IMR-90 (cell line): ENCODE measurements around the gene CD28. TPM values are rescaled to one million over a fixed set of nuclear protein-coding genes. Genes with fewer than 3 reads are reported as not detected.

Source experiments
- ATAC-seq: fragments of 200-7000 bp; cut with Tn5 transposase; 2 replicates; pipeline ENCODE4 v1.9.1; 2020; ENCODE audit warnings: low read depth, mild to moderate bottlenecking, moderate library complexity
- BruUV-seq: library from RNA; stranded (reverse); fragments of 400-500 nt; replicated peaks from 2 replicates; lab custom pipeline; 2021; lab: Mats Ljungman, UMichigan
- CTCF ChIA-PET: fragments of 300-600 bp; formaldehyde crosslinking; extraction: SDS; loops from one replicate; lab custom pipeline; 2021; ENCODE audit warnings: antibody characterized with exemption; lab: Yijun Ruan, JAX
- POLR2A ChIA-PET: fragments of 300-600 bp; sonication (Branson Sonifier 250); formaldehyde crosslinking; loops from one replicate; lab custom pipeline; 2022; ENCODE audit warnings: antibody characterized with exemption; ENCODE audit not compliant: unreplicated experiment; lab: Charles Lee
- DNase-seq: peaks from one replicate; pipeline ENCODE4 v3.0.0; 2013
- H2AFZ ChIP-seq: replicated peaks from 2 replicates; pipeline ENCODE3; 2013; ENCODE audit warnings: low read length, mild to moderate bottlenecking; ENCODE audit not compliant: poor library complexity
- H2AK5ac ChIP-seq: 2 replicates; pipeline ENCODE4 v1.6.1; 2013; ENCODE audit warnings: low read depth, low read length, inconsistent platforms
- H2AK9ac ChIP-seq: replicated peaks from 2 replicates; pipeline ENCODE3; 2013; ENCODE audit warnings: mild to moderate bottlenecking, low read depth, low read length, moderate library complexity; ENCODE audit not compliant: poor library complexity
- H2BK120ac ChIP-seq: 2 replicates; pipeline ENCODE4 v1.6.1; 2013; ENCODE audit warnings: low read depth, low read length, inconsistent platforms
- H2BK15ac ChIP-seq: 3 replicates; pipeline ENCODE4 v1.6.1; 2013; ENCODE audit warnings: low read depth, low read length, inconsistent platforms
- H2BK20ac ChIP-seq: 2 replicates; pipeline ENCODE4 v1.6.1; 2013; ENCODE audit warnings: low read depth, mild to moderate bottlenecking, inconsistent platforms, low read length, moderate library complexity
- H2BK5ac ChIP-seq: 2 replicates; pipeline ENCODE4 v1.6.1; 2013; ENCODE audit warnings: mild to moderate bottlenecking, low read depth, low read length, inconsistent platforms; ENCODE audit not compliant: poor library complexity, severe bottlenecking
- H3K14ac ChIP-seq: replicated peaks from 2 replicates; pipeline ENCODE4 v1.6.1; 2013; ENCODE audit warnings: low read depth, low read length, inconsistent platforms
- H3K18ac ChIP-seq: 2 replicates; pipeline ENCODE4 v1.6.1; 2013; ENCODE audit warnings: low read depth, low read length, control low read depth
- H3K23ac ChIP-seq: 2 replicates; pipeline ENCODE4 v1.6.1; 2013; ENCODE audit warnings: low read depth, low read length, inconsistent platforms
- H3K27ac ChIP-seq: 2 replicates; pipeline ENCODE4 v1.5.1; 2013; ENCODE audit warnings: mild to moderate bottlenecking, control low read depth, low read length; ENCODE audit not compliant: insufficient read depth
- H3K27me3 ChIP-seq: 2 replicates; pipeline ENCODE4 v1.6.1; 2013; ENCODE audit warnings: low read length; ENCODE audit not compliant: control insufficient read depth, insufficient read depth
- H3K36me3 ChIP-seq: 2 replicates; pipeline ENCODE4 v1.6.1; 2013; ENCODE audit warnings: low read length, mixed read lengths; ENCODE audit not compliant: control insufficient read depth, insufficient read depth
- H3K4ac ChIP-seq: 2 replicates; pipeline ENCODE4 v1.6.1; 2013; ENCODE audit warnings: low read depth, low read length, inconsistent platforms
- H3K4me1 ChIP-seq: 2 replicates; pipeline ENCODE4 v1.6.1; 2013; ENCODE audit warnings: low read length, mixed read lengths; ENCODE audit not compliant: control insufficient read depth, insufficient read depth
- H3K4me2 ChIP-seq: 2 replicates; pipeline ENCODE4 v1.6.1; 2013; ENCODE audit warnings: low read depth, mild to moderate bottlenecking, control low read depth, low read length, moderate library complexity
- H3K4me3 ChIP-seq: 2 replicates; pipeline ENCODE4 v1.5.1; 2013; ENCODE audit warnings: low read depth, mild to moderate bottlenecking, control low read depth, low read length, moderate library complexity; ENCODE audit not compliant: insufficient read depth
- H3K56ac ChIP-seq: 2 replicates; pipeline ENCODE4 v1.6.1; 2013; ENCODE audit warnings: low read length, inconsistent platforms; ENCODE audit not compliant: insufficient read depth; ENCODE audit errors: extremely low read depth
- H3K79me1 ChIP-seq, 2 experiments: 2 replicates each; pipeline ENCODE4 v1.6.1; 2013; ENCODE audit warnings: low read length in 2 of 2, inconsistent platforms in 1 of 2, low read depth in 1 of 2
- H3K9ac ChIP-seq: 2 replicates; pipeline ENCODE4 v1.6.1; 2013; ENCODE audit warnings: low read depth, low read length, control low read depth
- H3K9me1 ChIP-seq: 2 replicates; pipeline ENCODE4 v1.6.1; 2013; ENCODE audit warnings: low read length, inconsistent platforms; ENCODE audit not compliant: insufficient read depth
- H3K9me3 ChIP-seq: 2 replicates; pipeline ENCODE4 v1.6.1; 2013; ENCODE audit warnings: low read length; ENCODE audit not compliant: control insufficient read depth, insufficient read depth
- H4K20me1 ChIP-seq: 2 replicates; pipeline ENCODE4 v1.6.1; 2013; ENCODE audit warnings: low read length, inconsistent platforms; ENCODE audit not compliant: insufficient read depth
- H4K5ac ChIP-seq: 2 replicates; pipeline ENCODE4 v1.6.1; 2013; ENCODE audit warnings: mild to moderate bottlenecking, low read depth, low read length, control low read depth
- H4K8ac ChIP-seq, 2 experiments: 2 replicates each; pipeline ENCODE4 v1.6.1; 2013; ENCODE audit warnings: low read depth in 2 of 2, low read length in 2 of 2, control low read depth in 1 of 2, inconsistent platforms in 1 of 2
- H4K91ac ChIP-seq: 2 replicates; pipeline ENCODE4 v1.6.1; 2013; ENCODE audit warnings: low read depth, low read length, inconsistent platforms; ENCODE audit not compliant: insufficient read depth
- BHLHE40 ChIP-seq: fragments of 150-350 bp; IDR thresholded peaks from 2 replicates; pipeline ENCODE4 v1.6.1; 2016; ENCODE audit warnings: mild to moderate bottlenecking, low read depth, low read length
- CEBPB ChIP-seq: IDR thresholded peaks from 2 replicates; pipeline ENCODE4 v1.6.1; 2012; ENCODE audit warnings: low read depth, low read length, improper control_type of control experiment
- CHD1 ChIP-seq: IDR thresholded peaks from 2 replicates; pipeline ENCODE4 v1.6.1; 2012; ENCODE audit warnings: low read depth, low read length, improper control_type of control experiment
- FOS ChIP-seq: fragments of 150-350 bp; IDR thresholded peaks from 2 replicates; pipeline ENCODE4 v1.6.1; 2016; ENCODE audit warnings: low read depth, low read length
- MAFK ChIP-seq: IDR thresholded peaks from 2 replicates; pipeline ENCODE4 v1.6.1; 2012; ENCODE audit warnings: low read depth, low read length, improper control_type of control experiment
- MAZ ChIP-seq: IDR thresholded peaks from 2 replicates; pipeline ENCODE4 v1.6.1; 2012; ENCODE audit warnings: low read depth, mild to moderate bottlenecking, low read length, improper control_type of control experiment, moderate library complexity, borderline replicate concordance
- MXI1 ChIP-seq: IDR thresholded peaks from 2 replicates; pipeline ENCODE4 v1.6.1; 2012; ENCODE audit warnings: low read depth, mild to moderate bottlenecking, low read length, moderate library complexity, borderline replicate concordance
- NFE2L2 ChIP-seq: fragments of 150-350 bp; IDR thresholded peaks from 2 replicates; pipeline ENCODE4 v1.6.1; 2016; ENCODE audit warnings: low read depth, mild to moderate bottlenecking, low read length
- POLR2A ChIP-seq: IDR thresholded peaks from 2 replicates; pipeline ENCODE4 v1.6.1; 2012; ENCODE audit warnings: mild to moderate bottlenecking, low read depth, low read length
- RAD21 ChIP-seq: IDR thresholded peaks from 2 replicates; pipeline ENCODE4 v1.6.1; 2012; ENCODE audit warnings: low read length, improper control_type of control experiment
- RCOR1 ChIP-seq: IDR thresholded peaks from 2 replicates; pipeline ENCODE4 v1.6.1; 2012; ENCODE audit warnings: mild to moderate bottlenecking, low read length, improper control_type of control experiment; ENCODE audit not compliant: insufficient replicate concordance
- RFX5 ChIP-seq: IDR thresholded peaks from 2 replicates; pipeline ENCODE4 v1.8.0; 2012; ENCODE audit warnings: low read depth, mild to moderate bottlenecking, low read length, moderate library complexity
- SMC3 ChIP-seq: fragments of 150-350 bp; IDR thresholded peaks from 2 replicates; pipeline ENCODE4 v1.6.1; 2016; ENCODE audit warnings: low read depth, mild to moderate bottlenecking, antibody characterized with exemption, low read length, moderate library complexity
- WGBS, 2 experiments: methylation state at CpG; one replicate each; pipeline versions ENCODE4 v1.1.5 to v1.1.7; 2013; ENCODE audit warnings: missing lambda C conversion rate in 2 of 2; ENCODE audit not compliant: insufficient read length in 1 of 2; ENCODE audit errors: extremely low coverage in 2 of 2; 5-methylcytosine and 5-hydroxymethylcytosine counted together
- dilution Hi-C: fragments of 300-500 bp; cut with HindIII; formaldehyde crosslinking; loops from one replicate; pipeline ENCODE4 v1.14.3; 2018; ENCODE audit warnings: low sequenced_read_pairs; ENCODE audit not compliant: unreplicated experiment
- in situ Hi-C: fragments of 300-500 bp; cut with MboI; formaldehyde crosslinking; loops from 3 replicates; pipeline ENCODE4 v1.14.3; 2019; ENCODE audit warnings: low sequenced_read_pairs, inconsistent platforms, mixed read lengths
- intact Hi-C: fragments of 100-400 bp; cut with micrococcal nuclease; formaldehyde crosslinking; loops from 2 replicates; pipeline ENCODE4 v1.10.0; 2022
- polyA plus RNA-seq, 3 experiments: library from polyadenylated mRNA; depleted of rRNA; stranded (reverse); fragments of >200 nt; gene quantifications; 2 replicates each; pipeline ENCODE4 v1.2.3, GENCODE V29; 2012; ENCODE audit warnings: low replicate concordance in 1 of 3
- total RNA-seq: library from RNA; depleted of rRNA; stranded (reverse); fragments of >200 nt; gene quantifications from 2 replicates; pipeline ENCODE4 v1.2.3, GENCODE V29; 2012
- TF ChIP-seq, protein P1 (sequence below): fragments of 150-350 bp; IDR thresholded peaks from 2 replicates; pipeline ENCODE4 v1.6.1; 2017; ENCODE audit warnings: mild to moderate bottlenecking, antibody characterized with exemption, low read length, low read depth
- TF ChIP-seq, protein P2 (sequence below): fragments of 150-350 bp; IDR thresholded peaks from 2 replicates; pipeline ENCODE4 v1.6.1; 2016; ENCODE audit warnings: low read depth, mild to moderate bottlenecking, low read length, moderate library complexity, borderline replicate concordance
- TF ChIP-seq, protein P3 (sequence below): conservative IDR thresholded peaks from 2 replicates; pipeline ENCODE4 v1.5.1; 2012; ENCODE audit warnings: mild to moderate bottlenecking, low read depth, low read length, improper control_type of control experiment

The CD28 gene
- total and polyA plus RNA-seq, 2 of the 4 experiments (the other 2 are of a cell fraction) = not detected

DNA sequence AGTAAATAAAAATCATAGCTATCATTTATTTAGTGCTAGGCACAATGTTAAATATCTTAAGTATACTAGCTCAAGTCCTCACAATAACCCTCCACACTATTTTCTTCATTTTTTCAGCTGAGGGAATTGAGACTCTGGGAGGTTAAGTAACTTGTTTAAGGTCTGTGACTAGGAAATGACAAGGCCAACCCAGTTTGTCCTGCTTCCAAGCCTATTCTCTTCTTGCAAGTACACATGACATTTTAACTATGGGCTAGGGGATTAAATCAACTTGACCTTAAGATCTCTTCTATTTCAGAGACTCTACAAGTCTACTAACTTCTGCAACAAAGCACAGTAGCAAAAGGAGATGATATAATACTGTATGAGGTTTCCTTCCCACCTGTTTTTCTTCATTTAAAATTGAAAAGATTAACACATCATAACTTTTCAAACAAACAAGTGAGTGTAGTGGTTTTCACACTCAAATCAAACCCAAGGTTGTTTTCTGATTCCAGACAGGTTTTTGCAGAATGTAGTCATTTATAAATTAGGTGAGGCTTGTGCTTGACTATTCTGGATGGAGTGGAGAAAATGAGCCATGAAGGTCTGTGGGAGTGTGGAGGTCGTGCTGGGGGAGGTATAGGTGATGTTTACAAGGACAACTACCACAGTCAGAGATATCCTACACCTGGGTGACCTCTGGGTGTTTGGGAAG is 57.0 kb downstream of the CD28 start:
- no TSS peak for BruUV-seq

More for the DNA sequence above, 57.0 kb downstream of the CD28 start:
- Histone ChIP-seq H3K14ac (no peak overlapping the region), H4K8ac (no peak overlapping the region), H3K4me1 (peaks cover 12% of the 10 kb centered on the region), H3K27me3 (no peaks in the 10 kb centered on the region), H3K79me1 (no peaks in the 10 kb centered on the region), H3K23ac (no peak overlapping the region), H2BK5ac (no peak overlapping the region), H2BK20ac (no peak overlapping the region), H3K18ac (no peak overlapping the region), H2AK5ac (no peak overlapping the region), H2AK9ac (no peak overlapping the region), H4K91ac (no peak overlapping the region), H3K56ac (no peak overlapping the region), H3K9ac (no peak overlapping the region), H4K20me1 (no peaks in the 10 kb centered on the region), H3K4ac (no peak overlapping the region), H2AFZ (no peak overlapping the region), H2BK15ac (no peak overlapping the region), H3K9me3 (no peaks in the 10 kb centered on the region), H3K4me2 (no peak overlapping the region), H3K27ac (no peak overlapping the region), H2BK120ac (no peak overlapping the region), H4K5ac (no peak overlapping the region), H3K4me3 (no peak overlapping the region), H3K36me3 (no peaks in the 10 kb centered on the region), H3K9me1 (peaks cover 16% of the 10 kb centered on the region)
- ATAC-seq (no peak), DNase-seq (no peak)
- in situ Hi-C loops = no loop called here
- CTCF ChIA-PET = no interaction called here
- intact Hi-C loops = no loop called here
- TF ChIP-seq, protein P1, sequence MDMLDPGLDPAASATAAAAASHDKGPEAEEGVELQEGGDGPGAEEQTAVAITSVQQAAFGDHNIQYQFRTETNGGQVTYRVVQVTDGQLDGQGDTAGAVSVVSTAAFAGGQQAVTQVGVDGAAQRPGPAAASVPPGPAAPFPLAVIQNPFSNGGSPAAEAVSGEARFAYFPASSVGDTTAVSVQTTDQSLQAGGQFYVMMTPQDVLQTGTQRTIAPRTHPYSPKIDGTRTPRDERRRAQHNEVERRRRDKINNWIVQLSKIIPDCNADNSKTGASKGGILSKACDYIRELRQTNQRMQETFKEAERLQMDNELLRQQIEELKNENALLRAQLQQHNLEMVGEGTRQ = no peak
- TF ChIP-seq FOS (no peak), MAFK (no peak), SMC3 (no peak), BHLHE40 (no peak), CHD1 (no peak), RAD21 (no peak), RFX5 (no peak), NFE2L2 (no peak), POLR2A (no peak), RCOR1 (no peak), CEBPB (no peak), MXI1 (no peak), MAZ (no peak)
- TF ChIP-seq, protein P2, sequence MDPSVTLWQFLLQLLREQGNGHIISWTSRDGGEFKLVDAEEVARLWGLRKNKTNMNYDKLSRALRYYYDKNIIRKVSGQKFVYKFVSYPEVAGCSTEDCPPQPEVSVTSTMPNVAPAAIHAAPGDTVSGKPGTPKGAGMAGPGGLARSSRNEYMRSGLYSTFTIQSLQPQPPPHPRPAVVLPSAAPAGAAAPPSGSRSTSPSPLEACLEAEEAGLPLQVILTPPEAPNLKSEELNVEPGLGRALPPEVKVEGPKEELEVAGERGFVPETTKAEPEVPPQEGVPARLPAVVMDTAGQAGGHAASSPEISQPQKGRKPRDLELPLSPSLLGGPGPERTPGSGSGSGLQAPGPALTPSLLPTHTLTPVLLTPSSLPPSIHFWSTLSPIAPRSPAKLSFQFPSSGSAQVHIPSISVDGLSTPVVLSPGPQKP = no peak
- TF ChIP-seq, protein P3, sequence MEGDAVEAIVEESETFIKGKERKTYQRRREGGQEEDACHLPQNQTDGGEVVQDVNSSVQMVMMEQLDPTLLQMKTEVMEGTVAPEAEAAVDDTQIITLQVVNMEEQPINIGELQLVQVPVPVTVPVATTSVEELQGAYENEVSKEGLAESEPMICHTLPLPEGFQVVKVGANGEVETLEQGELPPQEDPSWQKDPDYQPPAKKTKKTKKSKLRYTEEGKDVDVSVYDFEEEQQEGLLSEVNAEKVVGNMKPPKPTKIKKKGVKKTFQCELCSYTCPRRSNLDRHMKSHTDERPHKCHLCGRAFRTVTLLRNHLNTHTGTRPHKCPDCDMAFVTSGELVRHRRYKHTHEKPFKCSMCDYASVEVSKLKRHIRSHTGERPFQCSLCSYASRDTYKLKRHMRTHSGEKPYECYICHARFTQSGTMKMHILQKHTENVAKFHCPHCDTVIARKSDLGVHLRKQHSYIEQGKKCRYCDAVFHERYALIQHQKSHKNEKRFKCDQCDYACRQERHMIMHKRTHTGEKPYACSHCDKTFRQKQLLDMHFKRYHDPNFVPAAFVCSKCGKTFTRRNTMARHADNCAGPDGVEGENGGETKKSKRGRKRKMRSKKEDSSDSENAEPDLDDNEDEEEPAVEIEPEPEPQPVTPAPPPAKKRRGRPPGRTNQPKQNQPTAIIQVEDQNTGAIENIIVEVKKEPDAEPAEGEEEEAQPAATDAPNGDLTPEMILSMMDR = no peak
- dilution Hi-C loops = no loop called here
- no CpG with 5 or more reads among the region's 1 CpG for WGBS, 2 experiments
- POLR2A ChIA-PET = no interaction called here
